ENCODE measurements around the gene LSS.
A peak's percentile ranks its signal among the peaks of the same experiment; 100 is the strongest.
"Not testable (repeated sequence)": the region's sequence is repeated elsewhere in the genome, so short reads cannot be mapped to it uniquely, and the experiment has no call there.

The LSS gene

GRCh38 chr21:46184625-46185555, 43.7 kb downstream of the LSS start:
- DNase-seq, result peak; percentile 73 to 85

GRCh38 chr21:46183910-46184624, 44.5 kb downstream of the LSS start, which contains the start of gene SPATC1L:
Gene SPATC1L, minus strand, starts transcription at chr21:46184459. Its CDS starts 1,643 bp downstream, at chr21:46182816.
- DNase-seq, result peak in 1 of 2 donors; percentile 51

- DNase-seq, result not testable (repeated sequence)
Measured at GRCh38 chr21:46183337-46183909, 45.2 kb downstream of the LSS start.

- DNase-seq, result no peak
Measured at GRCh38 chr21:46182548-46183336, 45.8 kb downstream of the LSS start.

GRCh38 chr21:46181953-46182547, 46.5 kb downstream of the LSS start:
- no peak for DNase-seq

GRCh38 chr21:46181436-46181835, 47.1 kb downstream of the LSS start:
- DNase-seq, result no peak

GRCh38 chr21:46180778-46181391, 47.7 kb downstream of the LSS start:
- DNase-seq, result no peak

- no peak for DNase-seq
Measured at GRCh38 chr21:46180079-46180722, 48.4 kb downstream of the LSS start.

GRCh38 chr21:46179708-46180078, 48.9 kb downstream of the LSS start:
- no peak for DNase-seq

- no peak for DNase-seq
Measured at GRCh38 chr21:46178961-46179360, 49.6 kb downstream of the LSS start.

GRCh38 chr21:46176443-46177129, 52.0 kb downstream of the LSS start:
- DNase-seq, result not testable (repeated sequence)

GRCh38 chr21:46173573-46173972, 55.0 kb downstream of the LSS start:
- DNase-seq, result no peak

- no peak for DNase-seq
Measured at GRCh38 chr21:46172863-46173528, 55.6 kb downstream of the LSS start.

- no peak for DNase-seq
Measured at GRCh38 chr21:46171996-46172862, 56.3 kb downstream of the LSS start.

GRCh38 chr21:46171585-46171984, 57.0 kb downstream of the LSS start:
- no peak for DNase-seq

GRCh38 chr21:46170436-46171193, 58.0 kb downstream of the LSS start:
- peak; percentile 61 to 65 for DNase-seq

GRCh38 chr21:46168659-46169386, 59.8 kb downstream of the LSS start:
- no peak for DNase-seq

GRCh38 chr21:46168238-46168637, 60.3 kb downstream of the LSS start:
- no peak for DNase-seq
